HG03095 (cell line): ENCODE data around the gene ZDHHC14.
"Not testable (repeated sequence)": the region's sequence is repeated elsewhere in the genome, so short reads cannot be mapped to it uniquely, and the experiment has no call there.

ENCODE experiments used
- ATAC-seq: cut with Tn5 transposase; IDR thresholded peaks from one replicate; pipeline ENCODE4 v1.9.1; 2021; ENCODE audit warnings: moderate library complexity; ENCODE audit not compliant: unreplicated experiment

The ZDHHC14 gene

DNA sequence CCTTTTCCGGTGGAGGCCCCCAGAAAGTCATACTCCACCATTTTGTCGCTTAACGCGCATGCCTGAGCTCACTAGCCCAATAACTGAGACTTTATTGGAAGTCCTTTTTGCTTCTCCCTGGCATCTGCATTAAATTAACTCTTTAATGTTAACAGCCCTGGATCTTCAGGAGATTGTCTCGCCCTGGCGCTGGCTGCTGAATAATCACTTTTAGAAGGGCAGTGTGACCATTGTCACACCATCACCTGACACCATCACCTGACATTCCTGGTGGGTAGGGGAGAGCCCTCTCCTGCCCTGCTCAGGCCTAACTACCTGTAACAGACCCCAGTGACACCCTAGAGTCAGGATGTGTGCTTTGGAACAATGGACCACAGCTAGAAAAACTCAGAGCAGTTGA, 326.6 kb downstream of the ZDHHC14 start:
- ATAC-seq: no peak

DNA sequence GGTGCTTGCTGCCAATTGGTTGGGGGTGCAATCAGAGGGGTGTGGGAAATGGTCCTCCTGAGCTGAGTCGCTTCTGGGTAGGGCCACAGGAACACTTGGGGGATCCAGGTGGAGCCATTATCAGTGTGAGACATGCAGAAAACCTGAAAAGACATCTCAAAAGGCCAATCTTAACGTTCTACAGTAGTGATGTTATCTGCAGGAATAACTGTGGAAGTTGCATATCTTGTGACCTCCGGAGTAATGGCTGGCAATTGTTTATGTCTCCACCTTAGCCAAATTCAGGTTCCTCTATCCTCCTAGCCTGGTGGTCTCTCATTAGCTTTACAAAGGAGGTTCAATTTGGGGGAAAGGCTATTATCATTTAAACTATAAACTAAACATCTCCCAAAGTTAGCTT, 327.2 kb downstream of the ZDHHC14 start:
- ATAC-seq: no peak

DNA sequence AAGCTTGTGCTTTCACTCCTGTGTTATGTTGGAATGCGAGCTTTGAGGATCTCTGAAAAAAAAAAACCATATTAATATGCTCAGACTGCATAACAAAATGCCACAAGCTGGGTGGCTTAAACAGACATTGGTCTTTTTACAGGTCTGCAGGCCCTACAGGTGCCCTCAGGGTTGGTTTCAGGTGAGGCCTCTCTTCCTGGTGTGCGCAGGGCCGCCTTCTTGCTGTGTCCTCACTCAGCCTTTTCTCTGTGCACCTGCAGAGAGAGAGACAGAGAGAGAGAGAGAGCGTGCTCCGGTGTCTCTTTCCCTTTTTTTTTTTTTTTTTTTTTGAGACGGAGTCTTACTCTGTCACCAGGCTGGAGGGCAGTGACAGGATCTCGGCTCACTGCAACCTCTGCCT, 327.9 kb downstream of the ZDHHC14 start:
- no peak for ATAC-seq

DNA sequence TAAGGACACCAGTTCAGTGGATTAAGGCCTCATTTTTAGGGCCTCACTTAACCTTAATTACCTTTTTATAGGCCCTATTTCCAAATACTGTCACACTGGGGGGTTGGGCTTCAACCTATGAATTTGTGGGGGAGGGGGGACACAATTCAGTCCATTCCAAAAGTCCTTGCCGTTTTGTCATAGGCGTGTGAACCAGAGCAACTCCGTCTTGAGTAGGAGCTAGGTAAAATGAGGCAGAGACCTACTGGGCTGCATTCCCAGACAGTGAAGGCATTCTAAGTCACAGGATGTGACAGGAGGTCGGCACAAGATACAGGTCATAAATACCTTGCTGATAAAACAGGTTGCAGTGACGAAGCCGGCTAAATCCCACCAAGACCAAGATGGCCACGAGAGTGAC, 328.6 kb downstream of the ZDHHC14 start:
- ATAC-seq: no peak

DNA sequence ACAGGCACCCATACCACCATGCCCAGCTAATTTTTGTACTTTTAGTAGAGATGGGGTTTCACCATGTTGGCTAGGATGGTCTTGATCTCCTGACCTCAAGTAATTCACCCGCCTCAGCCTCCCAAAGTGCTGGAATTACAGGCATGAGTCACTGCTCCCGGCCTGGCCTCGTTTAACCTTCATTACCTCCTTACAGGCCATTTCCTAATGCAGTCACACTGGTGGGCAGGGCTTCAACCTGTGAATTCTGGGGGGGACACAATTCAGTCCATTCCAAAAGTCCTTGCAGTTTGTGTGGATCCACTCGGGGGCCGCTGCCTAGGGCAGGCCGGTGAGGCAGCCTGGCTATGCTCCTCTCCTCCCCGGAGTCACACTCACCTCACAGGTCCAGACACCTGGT, 329.6 kb downstream of the ZDHHC14 start:
- ATAC-seq: no peak

DNA sequence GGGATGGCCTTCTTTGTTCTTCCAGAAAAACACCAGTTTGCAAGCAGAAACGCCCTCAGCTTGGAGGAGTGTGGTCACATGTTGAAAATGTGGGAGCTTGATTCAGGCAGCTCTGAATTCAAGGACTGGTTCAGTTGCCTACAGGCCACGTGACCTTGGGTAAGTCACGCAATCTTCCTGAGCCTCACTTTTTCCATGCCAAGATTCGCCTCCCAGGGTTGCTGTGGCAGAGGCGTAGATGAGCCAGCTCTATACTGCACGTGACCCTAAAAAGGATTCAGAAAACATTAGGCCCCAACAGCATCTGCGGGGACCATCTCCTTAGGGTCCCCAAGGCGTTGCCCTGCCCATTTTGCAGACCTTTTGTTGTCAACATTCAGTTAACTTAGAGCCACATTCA, 330.1 kb downstream of the ZDHHC14 start:
- no peak for ATAC-seq

DNA sequence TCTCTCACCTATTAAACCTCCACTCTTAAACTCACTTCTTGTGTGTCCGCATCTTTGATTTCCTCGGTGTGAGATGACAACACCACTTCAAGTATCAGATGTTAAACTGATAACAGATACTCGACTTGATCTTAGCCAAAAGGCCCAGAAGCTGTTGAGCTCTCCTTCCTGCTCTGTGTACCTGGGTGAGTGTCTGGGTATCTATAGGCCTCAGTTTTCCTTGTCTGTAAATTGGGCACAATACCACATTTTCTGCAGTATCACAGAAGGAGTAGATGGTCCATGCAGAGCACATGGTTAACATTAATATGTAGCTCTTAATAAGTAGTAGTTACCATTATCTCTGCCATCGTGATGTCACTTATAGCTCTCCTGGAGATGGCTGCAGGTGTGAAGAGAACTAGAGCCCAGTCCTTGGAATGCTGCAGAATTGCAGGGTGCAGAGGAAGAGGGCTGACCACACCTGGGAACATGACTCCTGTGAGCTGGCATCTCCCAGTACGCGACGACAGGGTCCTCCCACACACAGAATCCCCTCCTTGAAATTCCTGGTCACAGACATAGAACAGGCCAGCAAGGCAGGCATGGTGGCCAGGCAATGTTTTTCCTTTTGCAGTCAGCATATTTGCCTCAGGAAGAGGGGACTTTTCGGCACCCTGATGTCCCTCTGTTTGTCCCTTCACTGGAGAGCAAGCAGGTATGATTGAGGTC, 331.8 kb downstream of the ZDHHC14 start:
- no peak for ATAC-seq

DNA sequence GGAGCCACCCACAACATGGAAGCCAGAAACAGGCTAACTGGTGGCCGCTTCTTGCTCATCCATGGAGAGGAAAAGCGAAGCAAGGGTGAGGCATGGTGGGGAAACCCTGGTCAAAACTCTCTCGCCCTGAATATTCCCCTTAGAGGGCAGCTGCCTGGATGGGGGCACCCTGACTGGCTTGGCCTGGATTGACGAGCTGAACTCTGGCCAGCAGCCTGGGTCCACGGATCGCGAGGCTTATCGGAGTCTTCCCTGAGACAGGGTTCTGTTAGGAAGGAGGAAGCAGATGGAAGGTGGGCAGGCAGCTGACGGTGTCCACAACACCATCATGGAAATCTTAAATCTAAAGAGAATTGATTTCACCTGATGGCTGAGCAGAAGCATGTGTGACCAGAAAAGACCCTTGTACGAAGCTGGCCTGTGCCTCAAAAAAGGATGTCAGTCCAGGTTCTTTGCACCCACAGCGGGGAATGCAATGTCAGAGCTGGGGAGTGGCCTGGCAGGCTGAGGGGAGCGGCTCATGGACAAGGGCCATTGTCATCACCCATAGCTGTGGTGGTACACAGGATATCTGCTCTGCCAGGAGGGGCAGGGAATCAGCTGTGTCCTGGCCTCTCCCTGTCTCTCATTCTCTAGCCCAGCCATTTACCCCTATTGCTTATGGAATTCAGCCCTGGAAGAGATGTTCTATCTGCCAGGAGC, 332.6 kb downstream of the ZDHHC14 start:
- ATAC-seq: no peak

DNA sequence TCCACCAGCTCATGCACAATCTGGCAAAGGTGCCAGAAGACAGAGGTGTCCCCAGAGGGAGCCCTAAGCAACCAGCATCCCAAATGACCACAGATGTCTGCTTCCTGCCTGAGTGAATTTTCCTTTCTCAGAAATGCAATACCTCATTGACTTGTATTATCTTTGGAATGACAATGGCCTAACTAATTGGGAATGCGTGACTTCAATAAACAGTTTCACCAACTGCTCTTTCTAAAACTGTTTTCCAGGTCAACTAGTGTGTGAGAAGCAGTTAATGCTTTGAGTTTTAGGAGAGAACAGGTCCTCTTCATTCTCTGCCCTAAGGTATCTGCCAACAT, 333.1 kb downstream of the ZDHHC14 start:
- ATAC-seq: no peak

DNA sequence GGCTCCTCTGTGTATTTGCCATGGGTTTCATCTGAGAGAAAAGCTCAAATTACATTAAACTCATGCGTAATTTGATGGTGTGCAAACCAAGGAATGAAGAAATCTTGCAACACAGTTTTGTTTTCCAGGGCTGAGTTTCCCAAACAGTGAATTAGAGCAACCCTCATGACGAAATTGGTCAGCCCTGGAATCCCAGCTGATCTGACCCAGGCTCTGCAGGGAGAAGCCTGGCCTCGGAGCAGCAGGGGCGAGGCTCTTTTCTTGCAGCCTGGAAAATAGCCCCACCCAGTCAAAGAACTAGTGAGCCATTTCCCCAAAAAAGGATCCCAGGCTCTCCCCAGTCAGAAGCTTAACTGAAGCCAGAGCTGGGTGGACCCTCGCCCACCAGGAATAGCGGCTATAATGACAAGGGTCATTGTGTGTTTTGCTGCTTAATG, 334.8 kb downstream of the ZDHHC14 start:
- no peak for ATAC-seq

DNA sequence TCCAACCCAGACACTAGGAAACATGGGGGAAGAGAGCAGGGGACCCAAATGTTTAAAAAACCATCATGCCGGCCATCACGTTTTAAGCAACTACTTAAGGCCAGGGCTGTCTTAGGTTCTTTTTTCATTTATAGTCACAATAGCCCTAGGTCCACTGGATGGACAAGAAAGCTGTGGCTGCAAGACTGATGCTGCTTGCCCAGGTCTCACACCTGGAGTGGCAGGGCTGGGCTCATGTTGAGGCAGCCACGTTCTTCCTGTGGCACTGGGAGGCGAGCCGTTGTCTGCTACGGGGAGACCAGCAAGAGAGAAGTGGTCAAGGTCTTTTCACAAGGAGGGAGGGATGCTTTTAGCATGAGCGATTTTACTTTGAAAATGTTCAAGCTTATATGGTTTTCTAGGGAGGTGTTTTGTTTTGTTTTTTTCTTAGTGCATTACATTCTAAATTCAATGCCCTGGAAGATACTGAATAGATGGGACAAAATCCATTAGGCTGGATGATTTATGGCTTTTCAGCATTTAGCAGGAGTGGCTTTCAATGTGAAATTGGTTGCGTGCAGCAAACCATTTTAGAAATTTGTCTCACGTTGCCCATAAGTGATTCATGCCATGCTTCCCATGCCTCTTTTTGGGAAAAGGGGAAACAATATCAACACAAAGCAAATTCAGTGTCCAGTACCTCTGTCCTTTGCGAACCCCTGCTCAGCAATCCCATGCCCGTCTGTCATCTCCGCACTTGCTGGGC, 335.4 kb downstream of the ZDHHC14 start:
- no peak for ATAC-seq

DNA sequence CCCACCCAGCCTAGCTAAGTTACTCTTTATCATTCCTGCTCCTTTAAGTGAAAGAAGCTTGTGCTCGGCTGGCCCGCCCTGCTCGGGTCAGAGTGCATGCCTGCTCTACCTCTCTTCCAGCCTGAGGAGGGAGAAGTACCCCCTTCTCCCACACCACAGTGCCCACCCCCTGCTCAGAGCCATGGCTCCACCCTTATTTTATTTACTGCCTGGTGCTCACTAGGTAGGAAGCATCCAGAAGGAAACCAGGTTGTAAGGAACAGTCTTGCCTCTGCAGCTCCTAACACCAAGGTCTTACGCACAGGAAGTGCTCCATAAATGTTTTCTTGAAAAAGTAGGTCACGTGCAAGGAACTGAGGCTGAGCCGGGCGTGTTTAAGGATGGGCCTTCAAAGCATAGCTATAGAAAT, 336.4 kb downstream of the ZDHHC14 start:
- no peak for ATAC-seq

DNA sequence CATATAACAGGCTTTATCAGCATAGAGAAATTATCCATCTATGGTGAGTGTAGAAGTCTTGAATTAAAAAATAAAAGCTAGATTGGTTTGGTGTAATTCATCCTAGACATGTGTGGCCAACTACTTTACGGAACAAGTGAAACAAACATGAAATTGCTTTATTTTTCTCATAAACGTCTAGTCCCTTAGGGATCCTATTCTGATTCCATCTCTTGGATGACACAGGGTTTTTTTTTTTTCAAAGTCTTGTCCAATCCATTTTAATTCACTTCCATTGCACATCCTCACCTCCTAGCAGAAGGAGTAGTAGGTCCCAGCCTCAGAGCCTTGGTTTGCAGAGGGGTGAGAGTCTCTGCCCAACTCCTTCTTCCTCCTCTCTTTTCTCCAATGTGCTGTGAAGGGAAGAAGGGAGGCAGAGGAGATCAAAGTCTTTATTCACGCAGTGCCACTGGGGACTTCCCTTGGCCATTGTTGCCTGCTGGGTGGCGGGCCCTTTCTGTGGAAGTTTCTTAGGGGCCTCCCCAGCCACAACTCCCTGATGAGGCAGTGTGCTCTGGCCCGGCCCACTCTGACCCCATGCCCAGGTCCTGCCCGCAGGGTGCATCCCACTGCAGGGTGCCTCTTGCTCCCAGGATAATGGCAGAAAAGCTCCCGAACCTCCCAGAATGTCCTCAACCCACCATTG, 337.7 kb downstream of the ZDHHC14 start:
- no peak for ATAC-seq

DNA sequence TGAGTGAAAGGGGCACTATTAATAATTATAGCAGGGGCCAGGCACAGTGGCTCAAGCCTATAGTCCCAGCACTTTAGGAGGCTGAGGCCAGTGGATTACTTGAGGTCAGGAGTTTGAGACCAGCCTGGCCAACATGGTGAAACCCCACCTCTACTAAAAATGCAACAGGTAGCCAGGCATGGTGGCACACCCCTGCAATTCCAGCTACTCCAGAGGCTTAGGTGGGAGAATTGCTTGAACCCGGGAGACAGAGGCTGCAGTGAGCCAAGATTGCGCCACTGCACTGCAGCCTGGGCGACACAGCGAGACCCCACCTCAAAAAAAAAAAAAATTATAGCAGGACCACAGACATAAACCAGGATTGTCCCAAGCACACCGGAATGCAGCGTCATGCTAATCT, 340.0 kb downstream of the ZDHHC14 start:
- not testable (repeated sequence) for ATAC-seq

DNA sequence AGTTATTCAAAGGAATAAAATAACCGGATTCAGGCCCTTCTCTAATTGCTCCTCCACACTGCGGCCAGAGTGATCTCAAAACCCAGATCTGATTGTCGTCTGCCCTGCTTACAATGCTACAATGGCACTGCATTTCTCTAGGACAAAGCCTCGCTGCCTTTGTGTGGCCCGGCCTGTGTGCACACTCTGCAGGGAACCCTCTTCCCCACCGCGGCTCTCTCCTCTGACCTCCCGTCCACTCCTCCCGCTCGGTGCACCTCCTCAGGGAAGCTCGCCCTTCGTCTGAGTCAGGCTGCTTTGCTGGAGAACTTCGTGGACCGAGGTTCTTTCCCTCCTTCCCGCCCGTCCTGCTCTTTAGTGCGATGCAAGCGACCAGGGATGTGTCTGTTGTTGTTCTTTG, 340.4 kb downstream of the ZDHHC14 start:
- ATAC-seq: no peak

DNA sequence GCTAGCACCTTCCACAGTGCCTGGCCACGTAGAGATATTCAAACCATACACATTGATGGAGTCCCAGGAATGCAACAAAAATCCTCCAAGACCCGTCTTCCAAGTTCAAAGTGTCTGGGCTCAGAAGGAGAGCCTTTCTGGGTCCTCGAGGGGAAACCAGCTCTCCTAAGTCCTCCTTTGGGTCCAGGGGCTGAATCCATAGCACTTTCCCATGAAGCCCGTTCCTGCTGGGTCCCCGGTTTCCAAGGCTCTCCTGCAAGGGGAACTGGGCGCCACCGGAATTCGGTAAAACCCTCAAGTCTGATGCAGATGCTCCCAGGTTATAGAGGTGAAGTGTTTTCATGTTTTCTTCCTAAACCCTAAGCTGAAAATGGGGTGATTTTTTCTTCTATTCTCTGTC, 340.8 kb downstream of the ZDHHC14 start:
- no peak for ATAC-seq

DNA sequence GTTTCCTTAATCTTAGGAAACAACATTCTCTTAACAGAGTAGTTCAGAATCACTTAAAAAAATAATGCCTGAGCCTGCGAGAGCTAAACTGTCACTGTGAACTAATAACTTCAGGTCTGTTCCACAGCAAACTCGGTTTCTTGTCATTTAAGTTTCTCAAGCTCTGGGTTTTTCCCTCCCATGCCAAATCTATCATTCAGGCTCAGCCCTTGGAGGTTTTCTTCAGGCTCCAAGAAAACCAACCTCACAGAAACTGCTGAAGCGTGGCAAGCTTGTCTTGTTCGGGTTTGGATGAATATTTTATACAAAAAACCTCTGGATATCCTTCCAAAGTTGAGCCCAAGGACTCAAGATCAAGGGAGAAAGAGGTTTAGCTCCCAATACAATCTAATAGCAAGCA, 342.4 kb downstream of the ZDHHC14 start:
- ATAC-seq: no peak

DNA sequence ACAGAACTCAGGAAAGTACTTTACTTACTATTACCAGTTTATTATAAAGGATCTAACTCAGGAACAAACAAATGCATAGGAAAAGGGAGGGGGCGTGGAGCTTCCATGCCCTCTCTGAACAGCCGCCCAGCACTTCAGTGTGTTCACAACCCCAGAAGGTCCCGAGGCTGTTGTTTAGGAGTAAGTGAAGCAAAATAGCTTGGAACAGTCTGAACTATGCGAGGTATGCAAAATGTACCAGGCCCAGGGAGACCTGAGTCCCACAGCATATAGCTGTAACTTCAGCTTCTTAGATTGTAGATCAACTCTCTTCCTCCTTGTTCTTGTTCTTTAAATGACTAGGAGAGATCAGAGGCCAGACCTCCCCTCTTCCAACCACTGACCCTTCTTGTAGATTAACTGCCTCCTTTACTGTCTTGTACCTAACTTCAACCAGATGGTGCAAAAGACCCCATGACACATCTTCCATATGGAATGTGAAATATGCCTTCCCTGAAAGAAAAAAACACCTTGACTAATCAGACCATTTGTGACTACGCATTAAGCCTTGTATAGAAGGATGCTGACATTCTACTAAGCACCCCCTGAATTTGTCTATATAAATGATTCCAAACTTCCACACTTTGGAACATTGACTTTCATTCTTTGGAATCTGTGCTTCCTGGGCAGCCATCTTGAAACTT, 343.3 kb downstream of the ZDHHC14 start:
- no peak for ATAC-seq

DNA sequence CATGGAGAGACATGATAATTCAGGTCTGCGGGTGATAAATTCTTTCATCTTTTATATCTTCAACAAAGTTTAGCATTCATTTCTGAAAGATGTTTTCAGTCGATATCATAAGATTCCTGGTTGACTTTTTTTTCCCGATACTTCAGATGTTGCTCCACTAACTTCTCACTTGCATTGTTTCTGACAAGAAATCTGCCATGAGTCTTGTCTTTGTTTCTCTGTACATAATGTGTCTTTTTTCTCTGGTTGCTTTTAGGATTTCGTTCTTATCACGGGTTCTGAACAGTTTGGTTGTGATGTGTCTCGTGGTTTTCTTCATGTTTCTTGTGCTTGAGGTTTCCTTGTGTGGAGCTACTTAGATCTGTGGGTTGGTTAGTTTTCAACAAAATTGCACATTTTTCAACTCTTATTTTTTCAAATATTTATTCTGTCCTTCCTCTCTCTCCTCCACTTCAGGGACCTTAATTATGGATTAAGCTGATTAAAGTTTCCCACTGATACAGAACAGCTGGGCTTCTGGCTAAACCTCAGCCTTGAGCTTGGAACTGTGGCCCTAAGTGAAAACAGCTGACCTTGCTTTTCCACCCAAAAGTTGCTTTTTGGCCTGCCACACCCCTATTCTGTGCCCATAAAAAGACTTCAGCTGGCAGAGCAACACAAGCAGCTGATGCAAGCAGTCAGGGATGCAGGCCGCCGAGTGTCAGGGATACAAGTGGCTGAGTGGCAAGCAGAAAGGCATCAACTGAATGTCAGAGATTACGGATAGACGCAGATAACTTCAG, 344.2 kb downstream of the ZDHHC14 start:
- no peak for ATAC-seq

DNA sequence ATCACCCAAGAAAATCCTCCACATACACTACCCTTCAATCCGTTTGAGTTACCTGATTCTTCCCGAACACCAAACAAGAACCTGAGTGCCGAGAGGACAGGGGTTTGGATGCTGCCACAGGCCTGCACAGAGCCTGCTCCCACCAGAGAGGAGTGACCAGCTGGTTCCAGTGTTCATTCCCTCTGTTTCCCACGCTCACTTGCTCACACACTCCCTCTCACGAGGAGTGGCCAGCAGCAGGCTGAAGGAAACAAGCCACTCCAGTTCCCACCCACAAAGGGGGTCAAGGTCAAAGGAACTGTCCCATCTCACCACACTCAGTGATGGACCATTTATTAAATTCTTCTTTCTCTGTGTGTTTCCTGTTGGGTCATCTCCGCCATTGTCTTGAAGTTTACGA, 344.8 kb downstream of the ZDHHC14 start:
- no peak for ATAC-seq
